ENCODE data around the gene EPB41L4B.

- TF ChIP-seq CTCF (IDR thresholded peaks at IDR 0.05) (no peak), POLR2A (IDR thresholded peaks at IDR 0.05) (no peak)
Observed at GRCh38 chr9:109281518-109281917, 39.3 kb downstream of the EPB41L4B start.

All from body of pancreas (tissue), 4 donors.